H1 (cell line): ENCODE results near the gene BPIFB3. TPM values are rescaled to one million over a fixed set of nuclear protein-coding genes. Genes with fewer than 3 reads are reported as not detected.

Experiments
- CTCF ChIA-PET: fragments of 300-600 bp; sonication (Branson Sonifier 250); formaldehyde crosslinking; loops from one replicate; lab custom pipeline; 2021; ENCODE audit not compliant: partially characterized antibody; lab: Charles Lee
- POLR2A ChIA-PET: fragments of 300-600 bp; sonication (Branson Sonifier 250); formaldehyde crosslinking; loops from one replicate; lab custom pipeline; 2021; ENCODE audit warnings: inconsistent platforms; ENCODE audit not compliant: partially characterized antibody; lab: Charles Lee
- DNase-seq, 2 experiments: peaks; one replicate each; pipeline versions ENCODE4 v3.0.0 to v3.0.0-alpha.2; 2010 to 2022; ENCODE audit warnings: low spot score in 2 of 2, low read depth in 1 of 2, mixed read lengths in 1 of 2
- FAIRE-seq: peaks from 2 replicates; lab custom pipeline; 2011; peaks lifted over from hg19 to GRCh38; lab: Jason Lieb, UNC
- H2AFZ ChIP-seq: 2 replicates; pipeline ENCODE4 v1.8.1; 2012; ENCODE audit warnings: low read length, inconsistent platforms
- H2AK5ac ChIP-seq: 2 replicates; pipeline ENCODE4 v1.6.1; 2013; ENCODE audit warnings: low read depth, low read length
- H2BK120ac ChIP-seq: replicated peaks from 2 replicates; pipeline ENCODE3; 2013; ENCODE audit warnings: low read depth, low read length, inconsistent platforms
- H2BK12ac ChIP-seq: 2 replicates; pipeline ENCODE4 v1.6.1; 2013; ENCODE audit warnings: low read depth, low read length
- H2BK15ac ChIP-seq: 2 replicates; pipeline ENCODE4 v1.6.1; 2013; ENCODE audit warnings: low read length
- H2BK20ac ChIP-seq: 2 replicates; pipeline ENCODE4 v1.6.1; 2013; ENCODE audit warnings: low read length
- H2BK5ac ChIP-seq: 2 replicates; pipeline ENCODE4 v1.6.1; 2013; ENCODE audit warnings: low read depth, low read length
- H3K14ac ChIP-seq: 2 replicates; pipeline ENCODE4 v1.6.1; 2013; ENCODE audit warnings: inconsistent platforms; ENCODE audit not compliant: insufficient read length
- H3K18ac ChIP-seq: 2 replicates; pipeline ENCODE4 v1.6.1; 2013; ENCODE audit warnings: low read length; ENCODE audit errors: extremely low read depth
- H3K23ac ChIP-seq: 2 replicates; pipeline ENCODE4 v1.6.1; 2013; ENCODE audit warnings: inconsistent platforms; ENCODE audit not compliant: insufficient read length
- H3K23me2 ChIP-seq: 2 replicates; pipeline ENCODE4 v1.6.1; 2013; ENCODE audit warnings: low read depth, low read length
- H3K27ac ChIP-seq: 2 replicates; pipeline ENCODE4 v1.6.1; 2011; ENCODE audit warnings: low read depth, low read length, inconsistent platforms
- H3K27me3 ChIP-seq, 4 experiments: replicated peaks in 1 of 4; 1 replicate in 1 of 4; 2 replicates in 3 of 4; pipeline versions ENCODE4 v1.6.1 to v1.8.1; 2011 to 2013; ENCODE audit warnings: low read length in 3 of 4, mild to moderate bottlenecking in 3 of 4, inconsistent platforms in 2 of 4, mixed read lengths in 2 of 4, moderate library complexity in 1 of 4; ENCODE audit not compliant: control insufficient read depth in 3 of 4, insufficient read depth in 3 of 4; ENCODE audit errors: extremely low read depth in 1 of 4
- H3K36me3 ChIP-seq, 4 experiments: 2 replicates each; pipeline versions ENCODE4 v1.6.1 to v1.8.1; 2011 to 2013; ENCODE audit warnings: mild to moderate bottlenecking in 4 of 4, low read length in 3 of 4, moderate library complexity in 2 of 4, control low read depth in 1 of 4, inconsistent platforms in 1 of 4; ENCODE audit not compliant: insufficient read depth in 4 of 4, control insufficient read depth in 2 of 4
- H3K4ac ChIP-seq: replicated peaks from 2 replicates; pipeline ENCODE3; 2013; ENCODE audit warnings: low read length, low read depth, mixed read lengths, inconsistent platforms; ENCODE audit not compliant: insufficient read length
- H3K4me1 ChIP-seq, 4 experiments: replicated peaks in 1 of 4; 1 replicate in 1 of 4; 2 replicates in 3 of 4; pipeline versions ENCODE4 v1.6.1 to v1.8.1; 2011 to 2013; ENCODE audit warnings: low read length in 3 of 4, inconsistent platforms in 2 of 4, mixed read lengths in 1 of 4; ENCODE audit not compliant: insufficient read depth in 4 of 4, control insufficient read depth in 3 of 4
- H3K4me2 ChIP-seq, 2 experiments: 2 replicates each; pipeline versions ENCODE4 v1.6.1 to v1.8.1; 2011 to 2013; ENCODE audit warnings: low read depth in 2 of 2, low read length in 2 of 2, control low read depth in 1 of 2, inconsistent platforms in 1 of 2, mild to moderate bottlenecking in 1 of 2; ENCODE audit not compliant: insufficient read depth in 1 of 2
- H3K4me3 ChIP-seq, 4 experiments: fragments of 200-600, 300-600 bp in 1 of 4; sonication (generic), shearing (Covaris generic), sonication (Bioruptor Twin) in 1 of 4; 2 replicates each; pipeline versions ENCODE4 v1.5.1 to v1.8.1; 2011 to 2016; ENCODE audit warnings: low read length in 4 of 4, low read depth in 3 of 4, control low read depth in 2 of 4, inconsistent platforms in 2 of 4, mild to moderate bottlenecking in 2 of 4, mixed read lengths in 1 of 4, moderate library complexity in 1 of 4; ENCODE audit not compliant: insufficient read depth in 2 of 4; ENCODE audit errors: extremely low read depth in 1 of 4
- H3K56ac ChIP-seq: replicated peaks from 2 replicates; pipeline ENCODE3; 2013; ENCODE audit warnings: low read depth, mild to moderate bottlenecking, mixed read lengths, low read length, inconsistent platforms; ENCODE audit not compliant: insufficient read length
- H3K79me1 ChIP-seq: 2 replicates; pipeline ENCODE4 v1.6.1; 2013; ENCODE audit warnings: low read depth, low read length, control low read depth
- H3K79me2 ChIP-seq, 2 experiments: 2 replicates each; pipeline versions ENCODE4 v1.6.1 to v1.8.1; 2012 to 2013; ENCODE audit warnings: low read length in 2 of 2, mild to moderate bottlenecking in 2 of 2, inconsistent platforms in 1 of 2; ENCODE audit not compliant: insufficient read depth in 2 of 2, control insufficient read depth in 1 of 2
- H3K9ac ChIP-seq, 4 experiments: replicated peaks in 1 of 4; 1 replicate in 1 of 4; 2 replicates in 3 of 4; pipeline versions ENCODE4 v1.6.1 to v1.8.1; 2011 to 2013; ENCODE audit warnings: low read depth in 3 of 4, low read length in 3 of 4, control low read depth in 2 of 4, mild to moderate bottlenecking in 2 of 4, moderate library complexity in 2 of 4, inconsistent platforms in 1 of 4; ENCODE audit errors: extremely low read depth in 1 of 4
- H3K9me3 ChIP-seq, 2 experiments: 2 replicates each; pipeline versions ENCODE4 v1.6.1 to v1.8.1; 2012 to 2013; ENCODE audit warnings: mild to moderate bottlenecking in 2 of 2, moderate library complexity in 2 of 2, control low read depth in 1 of 2, inconsistent platforms in 1 of 2, low read depth in 1 of 2, low read length in 1 of 2, mixed read lengths in 1 of 2; ENCODE audit not compliant: insufficient read depth in 2 of 2
- H4K20me1 ChIP-seq, 2 experiments: replicated peaks in 1 of 2; 2 replicates each; pipeline versions ENCODE3 to v1.8.1; 2011 to 2013; ENCODE audit warnings: inconsistent platforms in 2 of 2, low read length in 2 of 2, mild to moderate bottlenecking in 1 of 2; ENCODE audit not compliant: insufficient read depth in 2 of 2, control insufficient read depth in 1 of 2
- H4K5ac ChIP-seq: 2 replicates; pipeline ENCODE4 v1.6.1; 2013; ENCODE audit warnings: low read length, low read depth, mixed read lengths, inconsistent platforms; ENCODE audit not compliant: insufficient read length
- H4K8ac ChIP-seq: 2 replicates; pipeline ENCODE4 v1.8.0; 2013; ENCODE audit warnings: mild to moderate bottlenecking, moderate library complexity, low read length, inconsistent platforms; ENCODE audit not compliant: insufficient read depth; ENCODE audit errors: extremely low read depth
- H4K91ac ChIP-seq: replicated peaks from 2 replicates; pipeline ENCODE3; 2013; ENCODE audit warnings: low read length, mixed read lengths, inconsistent platforms; ENCODE audit not compliant: insufficient read length
- CBX5 ChIP-seq: fragments of 300-800, 300-1000 bp; sonication (generic); IDR thresholded peaks from 2 replicates; pipeline ENCODE4 v1.7.1; 2016; ENCODE audit warnings: antibody characterized with exemption, low read length, low read depth
- WGBS, 2 experiments: shearing (Covaris generic) in 1 of 2; methylation state at CpG; one replicate each; pipeline versions ENCODE4 v1.1.6 to v1.1.7; 2013 to 2015; ENCODE audit warnings: low lambda C conversion rate in 2 of 2, mixed read lengths in 2 of 2, inconsistent platforms in 1 of 2, low coverage in 1 of 2, missing lambda C conversion rate in 1 of 2; ENCODE audit not compliant: insufficient replicate concordance in 2 of 2, insufficient coverage in 1 of 2, insufficient read length in 1 of 2; ENCODE audit errors: extremely low coverage in 1 of 2, missing lambda C conversion rate in 1 of 2; 5-methylcytosine and 5-hydroxymethylcytosine counted together
- polyA plus RNA-seq, 7 experiments: library from polyadenylated mRNA; depleted of rRNA in 3 of 7; stranded (reverse) in 5 of 7; unstranded in 2 of 7; fragments of >200 nt in 5 of 7; fragments of 200-250 nt in 2 of 7; gene quantifications; 1 replicate in 5 of 7; 2 replicates in 1 of 7; 4 replicates in 1 of 7; pipeline versions ENCODE4 v1.2.1 to v1.2.3, GENCODE V29; 2011 to 2013; ENCODE audit warnings: missing spikeins in 2 of 7, mixed read lengths in 2 of 7
- total RNA-seq: library from RNA; stranded (reverse); fragmentation: NEBNext Ultra II Directional; extraction: Animal tissue kit (Norgen Biotek cat#: 25700); gene quantifications from 2 replicates; pipeline ENCODE4 v1.2.1, GENCODE V29; 2021

Gene BPIFB3
- total and polyA plus RNA-seq, 2 of the 8 experiments (the other 6 are each of a cell fraction or from before 2014, with no cell fraction given) = not detected

- TF ChIP-seq CBX5 = no peak
Observed at GRCh38 chr20:33069673-33070072, 16.0 kb downstream of the BPIFB3 start.

More at GRCh38 chr20:33069673-33070072, 16.0 kb downstream of the BPIFB3 start:
- no peak overlapping the region for H3K23ac ChIP-seq
- no peak overlapping the region for H3K18ac ChIP-seq
- H3K79me1 ChIP-seq = no peaks in the 10 kb centered on the region
- H3K79me2 ChIP-seq = no peaks in the 10 kb centered on the region
- H3K27me3 ChIP-seq = no peaks in the 10 kb centered on the region
- POLR2A ChIA-PET = no interaction called here
- no peak overlapping the region for H3K9ac ChIP-seq
- H2BK15ac ChIP-seq = no peak overlapping the region
- no peak overlapping the region for H3K4me3 ChIP-seq
- no peaks in the 10 kb centered on the region for H3K36me3 ChIP-seq
- no peak overlapping the region for H3K4me2 ChIP-seq
- no peak overlapping the region for H3K27ac ChIP-seq
- 89% methylated on average over 9 of the region's 9 CpGs; no CpG with 5 or more reads in 1 of the 2 experiments for WGBS, 2 experiments
- no peaks in the 10 kb centered on the region for H3K4me1 ChIP-seq
- no peak overlapping the region for H2BK5ac ChIP-seq
- no peak for FAIRE-seq
- no peak overlapping the region for H4K91ac ChIP-seq
- CTCF ChIA-PET = interaction anchor here (1.0 to 3.0 kb wide), 2 partner anchors 11 to 26 kb away, joined by 3 to 10 read pairs; no protein-coding TSS in a partner anchor
- peak overlapping the region; percentile 72; the same call in 1 of the 2 replicates for H4K8ac ChIP-seq
- no peak overlapping the region for H2BK20ac ChIP-seq
- no peak overlapping the region for H3K4ac ChIP-seq
- H4K20me1 ChIP-seq = no peaks in the 10 kb centered on the region
- H4K5ac ChIP-seq = no peak overlapping the region
- H3K9me3 ChIP-seq = no peaks in the 10 kb centered on the region
- no peak overlapping the region for H3K56ac ChIP-seq
- no peak for DNase-seq
- H2AK5ac ChIP-seq = no peak overlapping the region
- H2BK12ac ChIP-seq = no peak overlapping the region
- no peak overlapping the region for H3K14ac ChIP-seq
- no peak overlapping the region for H2BK120ac ChIP-seq
- H2AFZ ChIP-seq = no peak overlapping the region
- H3K23me2 ChIP-seq = peaks cover 3% of the 10 kb centered on the region; the same call in 1 of the 2 replicates
